ENCODE measurements around the gene INPPL1.
A peak's percentile ranks its signal among the peaks of the same experiment; 100 is the strongest.

INPPL1 gene

DNA sequence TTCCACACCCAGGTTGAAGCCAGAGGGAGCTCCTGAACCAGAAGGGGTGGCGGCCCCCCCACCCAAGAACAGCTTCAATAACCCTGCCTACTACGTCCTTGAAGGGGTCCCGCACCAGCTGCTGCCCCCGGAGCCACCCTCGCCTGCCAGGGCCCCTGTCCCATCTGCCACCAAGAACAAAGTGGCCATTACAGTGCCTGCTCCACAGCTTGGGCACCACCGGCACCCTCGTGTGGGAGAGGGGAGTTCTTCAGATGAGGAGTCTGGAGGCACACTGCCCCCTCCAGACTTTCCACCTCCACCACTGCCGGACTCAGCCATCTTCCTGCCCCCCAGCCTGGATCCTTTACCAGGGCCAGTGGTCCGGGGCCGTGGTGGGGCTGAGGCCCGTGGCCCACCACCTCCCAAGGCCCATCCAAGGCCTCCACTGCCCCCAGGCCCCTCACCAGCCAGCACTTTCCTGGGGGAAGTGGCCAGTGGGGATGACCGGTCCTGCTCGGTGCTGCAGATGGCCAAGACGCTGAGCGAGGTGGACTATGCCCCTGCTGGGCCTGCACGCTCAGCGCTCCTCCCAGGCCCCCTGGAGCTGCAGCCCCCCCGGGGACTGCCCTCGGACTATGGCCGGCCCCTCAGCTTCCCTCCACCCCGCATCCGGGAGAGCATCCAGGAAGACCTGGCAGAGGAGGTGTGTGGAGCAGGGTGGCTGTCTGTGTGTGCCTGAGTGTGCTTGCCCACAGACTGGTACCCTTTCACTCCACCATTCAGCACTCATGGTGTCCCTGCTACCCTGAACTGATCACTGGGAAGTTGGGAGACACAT lies 12.8 kb downstream of the INPPL1 start:
- no peak for TF ChIP-seq CTCF (IDR thresholded peaks at IDR 0.05)

DNA sequence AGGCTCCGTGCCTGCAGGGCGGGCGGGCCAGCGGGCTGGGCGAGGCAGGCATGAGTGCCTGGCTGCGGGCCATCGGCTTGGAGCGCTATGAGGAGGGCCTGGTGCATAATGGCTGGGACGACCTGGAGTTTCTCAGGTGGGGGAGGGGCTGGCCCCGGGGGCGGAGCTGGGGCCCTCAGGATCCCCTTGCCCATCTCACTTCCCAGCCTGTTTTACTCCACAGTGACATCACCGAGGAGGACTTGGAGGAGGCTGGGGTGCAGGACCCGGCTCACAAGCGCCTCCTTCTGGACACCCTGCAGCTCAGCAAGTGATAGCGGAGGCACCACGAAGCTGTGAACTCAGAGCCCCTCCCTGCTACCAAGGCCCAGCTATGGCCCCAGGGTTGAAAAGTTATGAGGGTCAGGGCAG lies 13.5 kb downstream of the INPPL1 start:
- peak; percentile 88 for TF ChIP-seq CTCF (IDR thresholded peaks at IDR 0.05)

DNA sequence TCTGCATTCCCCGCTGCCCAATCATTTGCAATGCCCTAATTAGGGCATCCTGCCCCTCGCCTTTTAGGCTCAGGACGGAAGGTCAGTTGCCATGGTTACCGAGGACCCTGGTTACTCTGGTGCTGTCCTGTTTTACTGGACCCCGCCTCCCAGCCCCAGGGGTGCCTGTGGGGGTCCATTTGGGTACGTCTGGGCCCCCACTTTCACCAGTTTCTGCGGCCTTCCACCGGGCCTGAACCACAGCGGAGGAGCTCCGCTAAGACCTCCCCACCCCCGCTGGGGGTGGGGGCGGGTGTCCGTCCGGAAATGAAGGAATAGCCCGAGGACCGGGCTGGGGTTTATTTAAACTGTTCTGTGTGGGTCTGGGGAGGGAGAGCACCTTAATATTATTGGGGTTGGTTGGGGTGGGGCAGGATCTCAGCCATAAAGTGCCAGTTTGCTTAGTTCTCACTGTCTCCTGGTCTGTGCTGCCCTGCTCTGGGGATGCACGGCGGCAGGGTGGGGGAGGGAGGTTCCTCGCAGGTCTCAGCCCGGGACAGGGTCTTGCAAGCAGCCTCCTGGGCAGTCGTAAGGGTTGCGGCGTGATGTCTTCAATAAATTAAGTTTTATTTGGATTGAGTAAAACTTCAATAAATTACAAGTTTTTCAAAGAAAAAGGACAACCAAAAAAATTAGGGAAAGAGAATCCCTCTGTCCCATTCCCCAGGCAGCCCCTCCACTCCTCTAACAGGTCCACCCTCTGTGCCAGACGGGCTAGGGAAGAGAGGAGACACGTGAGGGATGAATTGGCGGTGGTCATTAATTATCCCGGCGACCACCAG lies 14.1 kb downstream of the INPPL1 start:
- peak; percentile 36 for TF ChIP-seq CTCF (IDR thresholded peaks at IDR 0.05)

DNA sequence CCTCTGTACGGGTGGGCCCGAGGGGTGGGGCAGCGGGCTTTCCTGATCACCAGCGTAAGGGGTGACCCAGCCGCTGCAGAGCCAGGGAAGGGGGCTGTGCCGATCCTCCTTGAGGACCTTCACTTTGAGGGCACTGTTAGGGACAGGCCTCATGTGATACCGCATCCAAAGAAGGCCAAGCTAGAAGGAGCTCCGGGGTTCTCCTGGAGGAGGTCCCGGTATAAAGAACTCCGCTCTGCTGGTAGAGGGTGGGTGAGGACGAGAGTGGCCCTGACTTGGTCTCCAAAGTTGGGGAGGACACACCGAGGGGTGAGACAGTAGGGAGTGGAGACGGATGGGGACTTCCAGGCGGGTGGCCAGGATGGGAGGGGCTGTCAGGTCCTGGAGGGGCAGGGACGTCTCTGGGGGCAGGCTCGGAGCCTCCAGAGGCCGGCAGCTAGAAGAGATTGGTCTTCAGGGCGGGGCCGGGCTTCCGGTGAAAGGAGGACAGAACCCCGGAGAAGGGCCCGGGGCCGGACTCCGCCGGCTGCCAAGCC lies 14.8 kb downstream of the INPPL1 start:
- no peak for TF ChIP-seq CTCF (IDR thresholded peaks at IDR 0.05)

- no peak for TF ChIP-seq CTCF (IDR thresholded peaks at IDR 0.05)
Measured at GRCh38 chr11:72239849-72240460, 15.4 kb downstream of the INPPL1 start.

- TF ChIP-seq CTCF (IDR thresholded peaks at IDR 0.05) = no peak
Measured at GRCh38 chr11:72240461-72241290, 16.1 kb downstream of the INPPL1 start.
